ENCODE measurements around the gene RANBP17.

RANBP17 gene

GRCh38 chr5:170857066-170857465 lies 4.8 kb upstream of the RANBP17 start:
- Histone ChIP-seq H3K4me2 (ENCODE audit: low read length) (no peak overlapping the region), H3K4me1 (ENCODE audit: control insufficient read depth, low read depth, low read length) (no peaks in the 10 kb centered on the region), H3K4ac (ENCODE audit: low read depth, low read length) (no peak overlapping the region), H3K23ac (ENCODE audit: low read length) (no peak overlapping the region), H3K36me3 (ENCODE audit: control insufficient read depth, insufficient read depth, low read length) (no peaks in the 10 kb centered on the region), H3K18ac (ENCODE audit: low read length) (no peak overlapping the region), H3K27me3 (ENCODE audit: insufficient read depth, low read length, poor library complexity) (no peaks in the 10 kb centered on the region), H3K79me2 (ENCODE audit: control insufficient read depth, insufficient read depth, low read length) (no peaks in the 10 kb centered on the region), H4K8ac (ENCODE audit: low read depth, low read length) (no peak overlapping the region), H4K5ac (ENCODE audit: low read length) (no peak overlapping the region), H2BK120ac (ENCODE audit: low read depth, low read length) (no peak overlapping the region), H3K4me3 (ENCODE audit: low read length) (no peak overlapping the region), H3K56ac (ENCODE audit: low read length) (no peak overlapping the region), H3K79me1 (ENCODE audit: low read length) (no peaks in the 10 kb centered on the region), H2BK15ac (replicated peaks; ENCODE audit: low read depth) (no peak overlapping the region), H2BK5ac (ENCODE audit: low read length) (no peak overlapping the region), H3K9ac (ENCODE audit: low read length) (no peak overlapping the region), H3K27ac (ENCODE audit: low read depth, low read length) (no peak overlapping the region), H2AK5ac (ENCODE audit: low read length) (no peak overlapping the region)
- no CpG with 5 or more reads among the region's 2 CpGs for WGBS (ENCODE audit: extremely low coverage, insufficient coverage, low lambda C conversion rate)
- no peak for DNase-seq

DNA sequence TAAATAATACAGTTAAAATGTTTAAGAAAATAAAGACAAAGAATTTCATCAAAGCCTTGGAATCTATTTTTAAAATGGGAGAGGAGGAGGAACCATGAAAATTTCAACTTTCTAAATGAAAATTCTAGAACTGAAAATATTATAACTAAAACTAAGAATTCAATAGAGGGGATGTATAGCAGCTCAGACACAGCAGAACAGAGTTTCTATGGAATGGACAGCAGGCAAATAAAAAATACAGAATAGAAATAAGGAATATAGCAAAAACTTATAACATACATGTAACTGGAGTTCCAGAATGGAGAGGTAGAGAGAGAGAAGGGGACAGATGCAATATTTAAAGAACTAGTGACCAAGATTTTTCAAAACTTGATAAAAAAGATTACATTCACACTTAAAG lies 1.4 kb upstream of the RANBP17 start:
- peaks cover 4% of the 10 kb centered on the region for H3K79me2 ChIP-seq (ENCODE audit: control insufficient read depth, insufficient read depth, low read length)
- H3K4me1 ChIP-seq (ENCODE audit: control insufficient read depth, low read depth, low read length), result peaks cover 5% of the 10 kb centered on the region
- peaks cover 1% of the 10 kb centered on the region for H3K79me1 ChIP-seq (ENCODE audit: low read length)
- H3K27ac ChIP-seq (ENCODE audit: low read depth, low read length), result no peak overlapping the region
- H2BK15ac ChIP-seq (replicated peaks; ENCODE audit: low read depth), result no peak overlapping the region
- H2BK120ac ChIP-seq (ENCODE audit: low read depth, low read length), result no peak overlapping the region
- no peak overlapping the region for H3K4me2 ChIP-seq (ENCODE audit: low read length)
- no peak overlapping the region for H3K9ac ChIP-seq (ENCODE audit: low read length)
- H3K27me3 ChIP-seq (ENCODE audit: insufficient read depth, low read length, poor library complexity), result no peaks in the 10 kb centered on the region
- H3K18ac ChIP-seq (ENCODE audit: low read length), result no peak overlapping the region
- H4K5ac ChIP-seq (ENCODE audit: low read length), result no peak overlapping the region
- H2BK5ac ChIP-seq (ENCODE audit: low read length), result no peak overlapping the region
- no peak overlapping the region for H3K23ac ChIP-seq (ENCODE audit: low read length)
- no peak overlapping the region for H3K56ac ChIP-seq (ENCODE audit: low read length)
- H3K4me3 ChIP-seq (ENCODE audit: low read length), result no peak overlapping the region
- no peaks in the 10 kb centered on the region for H3K36me3 ChIP-seq (ENCODE audit: control insufficient read depth, insufficient read depth, low read length)
- H4K8ac ChIP-seq (ENCODE audit: low read depth, low read length), result no peak overlapping the region
- H2AK5ac ChIP-seq (ENCODE audit: low read length), result no peak overlapping the region
- DNase-seq, result no peak
- no peak overlapping the region for H3K4ac ChIP-seq (ENCODE audit: low read depth, low read length)

- no peak overlapping the region for H3K4me3 ChIP-seq (ENCODE audit: low read length)
- H4K8ac ChIP-seq (ENCODE audit: low read depth, low read length), result no peak overlapping the region
- H3K27ac ChIP-seq (ENCODE audit: low read depth, low read length), result no peak overlapping the region
- peaks cover 4% of the 10 kb centered on the region for H3K79me1 ChIP-seq (ENCODE audit: low read length)
- peaks cover 5% of the 10 kb centered on the region for H3K4me1 ChIP-seq (ENCODE audit: control insufficient read depth, low read depth, low read length)
- H3K23ac ChIP-seq (ENCODE audit: low read length), result no peak overlapping the region
- H3K4me2 ChIP-seq (ENCODE audit: low read length), result no peak overlapping the region
- no peak overlapping the region for H4K5ac ChIP-seq (ENCODE audit: low read length)
- peaks cover 7% of the 10 kb centered on the region for H3K79me2 ChIP-seq (ENCODE audit: control insufficient read depth, insufficient read depth, low read length)
- H2BK120ac ChIP-seq (ENCODE audit: low read depth, low read length), result no peak overlapping the region
- WGBS (ENCODE audit: extremely low coverage, insufficient coverage, low lambda C conversion rate), result no CpG with 5 or more reads among the region's 5 CpGs
- DNase-seq, result peak; percentile 5
- no peak overlapping the region for H3K56ac ChIP-seq (ENCODE audit: low read length)
- H3K4ac ChIP-seq (ENCODE audit: low read depth, low read length), result no peak overlapping the region
- no peak overlapping the region for H2AK5ac ChIP-seq (ENCODE audit: low read length)
- no peak overlapping the region for H3K18ac ChIP-seq (ENCODE audit: low read length)
- H2BK15ac ChIP-seq (replicated peaks; ENCODE audit: low read depth), result no peak overlapping the region
- no peaks in the 10 kb centered on the region for H3K27me3 ChIP-seq (ENCODE audit: insufficient read depth, low read length, poor library complexity)
- H2BK5ac ChIP-seq (ENCODE audit: low read length), result no peak overlapping the region
- no peaks in the 10 kb centered on the region for H3K36me3 ChIP-seq (ENCODE audit: control insufficient read depth, insufficient read depth, low read length)
- no peak overlapping the region for H3K9ac ChIP-seq (ENCODE audit: low read length)
Observed at GRCh38 chr5:170860818-170861666, 776 bp upstream of the RANBP17 start.

GRCh38 chr5:170861667-170861916 lies 226 bp upstream of the RANBP17 start:
- Histone ChIP-seq H3K4ac (ENCODE audit: low read depth, low read length) (no peak overlapping the region), H2BK15ac (replicated peaks; ENCODE audit: low read depth) (no peak overlapping the region), H3K27ac (ENCODE audit: low read depth, low read length) (no peak overlapping the region), H3K18ac (ENCODE audit: low read length) (no peak overlapping the region), H3K9ac (ENCODE audit: low read length) (no peak overlapping the region), H3K36me3 (ENCODE audit: control insufficient read depth, insufficient read depth, low read length) (no peaks in the 10 kb centered on the region), H2BK5ac (ENCODE audit: low read length) (no peak overlapping the region), H4K8ac (ENCODE audit: low read depth, low read length) (no peak overlapping the region), H3K4me2 (ENCODE audit: low read length) (no peak overlapping the region), H3K79me2 (ENCODE audit: control insufficient read depth, insufficient read depth, low read length) (peaks cover 9% of the 10 kb centered on the region), H2AK5ac (ENCODE audit: low read length) (no peak overlapping the region), H4K5ac (ENCODE audit: low read length) (no peak overlapping the region), H3K27me3 (ENCODE audit: insufficient read depth, low read length, poor library complexity) (no peaks in the 10 kb centered on the region), H3K56ac (ENCODE audit: low read length) (no peak overlapping the region), H3K23ac (ENCODE audit: low read length) (no peak overlapping the region), H2BK120ac (ENCODE audit: low read depth, low read length) (no peak overlapping the region), H3K4me1 (ENCODE audit: control insufficient read depth, low read depth, low read length) (peaks cover 5% of the 10 kb centered on the region), H3K79me1 (ENCODE audit: low read length) (peaks cover 4% of the 10 kb centered on the region), H3K4me3 (ENCODE audit: low read length) (no peak overlapping the region)
- no CpG with 5 or more reads among the region's 26 CpGs for WGBS (ENCODE audit: extremely low coverage, insufficient coverage, low lambda C conversion rate)
- DNase-seq, result no peak

GRCh38 chr5:170863646-170864045 lies 1.8 kb downstream of the RANBP17 start:
- Histone ChIP-seq H3K4ac (ENCODE audit: low read depth, low read length) (no peak overlapping the region), H3K36me3 (ENCODE audit: control insufficient read depth, insufficient read depth, low read length) (no peaks in the 10 kb centered on the region), H2BK120ac (ENCODE audit: low read depth, low read length) (no peak overlapping the region), H2BK5ac (ENCODE audit: low read length) (no peak overlapping the region), H4K8ac (ENCODE audit: low read depth, low read length) (no peak overlapping the region), H3K9ac (ENCODE audit: low read length) (no peak overlapping the region), H3K79me2 (ENCODE audit: control insufficient read depth, insufficient read depth, low read length) (peaks cover 15% of the 10 kb centered on the region), H3K23ac (ENCODE audit: low read length) (no peak overlapping the region), H3K79me1 (ENCODE audit: low read length) (peaks cover 10% of the 10 kb centered on the region), H3K18ac (ENCODE audit: low read length) (no peak overlapping the region), H2BK15ac (replicated peaks; ENCODE audit: low read depth) (no peak overlapping the region), H3K27ac (ENCODE audit: low read depth, low read length) (no peak overlapping the region), H3K4me3 (ENCODE audit: low read length) (no peak overlapping the region), H3K56ac (ENCODE audit: low read length) (no peak overlapping the region), H4K5ac (ENCODE audit: low read length) (no peak overlapping the region), H3K27me3 (ENCODE audit: insufficient read depth, low read length, poor library complexity) (no peaks in the 10 kb centered on the region), H3K4me1 (ENCODE audit: control insufficient read depth, low read depth, low read length) (peaks cover 5% of the 10 kb centered on the region), H2AK5ac (ENCODE audit: low read length) (no peak overlapping the region), H3K4me2 (ENCODE audit: low read length) (no peak overlapping the region)
- no CpG with 5 or more reads among the region's 3 CpGs for WGBS (ENCODE audit: extremely low coverage, insufficient coverage, low lambda C conversion rate)
- no peak for DNase-seq

GRCh38 chr5:170865622-170866021 lies 3.8 kb downstream of the RANBP17 start:
- no peaks in the 10 kb centered on the region for H3K36me3 ChIP-seq (ENCODE audit: control insufficient read depth, insufficient read depth, low read length)
- H3K4me1 ChIP-seq (ENCODE audit: control insufficient read depth, low read depth, low read length), result peaks cover 5% of the 10 kb centered on the region
- peaks cover 12% of the 10 kb centered on the region for H3K79me1 ChIP-seq (ENCODE audit: low read length)
- no peak overlapping the region for H4K5ac ChIP-seq (ENCODE audit: low read length)
- H2BK5ac ChIP-seq (ENCODE audit: low read length), result no peak overlapping the region
- no peak overlapping the region for H3K4ac ChIP-seq (ENCODE audit: low read depth, low read length)
- no peak overlapping the region for H3K9ac ChIP-seq (ENCODE audit: low read length)
- no peak overlapping the region for H3K23ac ChIP-seq (ENCODE audit: low read length)
- no peak overlapping the region for H3K4me3 ChIP-seq (ENCODE audit: low read length)
- H3K18ac ChIP-seq (ENCODE audit: low read length), result no peak overlapping the region
- DNase-seq, result no peak
- no peak overlapping the region for H2BK15ac ChIP-seq (replicated peaks; ENCODE audit: low read depth)
- H3K27ac ChIP-seq (ENCODE audit: low read depth, low read length), result no peak overlapping the region
- H4K8ac ChIP-seq (ENCODE audit: low read depth, low read length), result no peak overlapping the region
- no peak overlapping the region for H3K56ac ChIP-seq (ENCODE audit: low read length)
- no CpG with 5 or more reads among the region's 1 CpG for WGBS (ENCODE audit: extremely low coverage, insufficient coverage, low lambda C conversion rate)
- peaks cover 21% of the 10 kb centered on the region for H3K79me2 ChIP-seq (ENCODE audit: control insufficient read depth, insufficient read depth, low read length)
- H2BK120ac ChIP-seq (ENCODE audit: low read depth, low read length), result no peak overlapping the region
- H3K4me2 ChIP-seq (ENCODE audit: low read length), result no peak overlapping the region
- no peaks in the 10 kb centered on the region for H3K27me3 ChIP-seq (ENCODE audit: insufficient read depth, low read length, poor library complexity)
- H2AK5ac ChIP-seq (ENCODE audit: low read length), result no peak overlapping the region
